Ishikawa (cell line): ENCODE data around the gene ITLN1.

Source experiments
- CEBPB ChIP-seq: IDR thresholded peaks from 2 replicates; pipeline ENCODE4 v1.6.1; 2012
- CREB1 ChIP-seq: IDR thresholded peaks from 2 replicates; pipeline ENCODE4 v1.6.1; 2012; ENCODE audit warnings: low read depth
- EGR1 ChIP-seq: IDR thresholded peaks from 2 replicates; pipeline ENCODE4 v1.6.1; 2012
- EP300 ChIP-seq: IDR thresholded peaks from 2 replicates; pipeline ENCODE4 v1.6.1; 2012; ENCODE audit warnings: borderline replicate concordance
- FOXM1 ChIP-seq: IDR thresholded peaks from 2 replicates; pipeline ENCODE4 v1.6.1; 2012; ENCODE audit warnings: low read depth, borderline replicate concordance
- MAX ChIP-seq: IDR thresholded peaks from 2 replicates; pipeline ENCODE4 v1.6.1; 2012
- NFIC ChIP-seq: IDR thresholded peaks from 2 replicates; pipeline ENCODE4 v1.6.1; 2012
- RAD21 ChIP-seq: IDR thresholded peaks from 2 replicates; pipeline ENCODE4 v1.6.1; 2012; ENCODE audit warnings: low read depth
- REST ChIP-seq: IDR thresholded peaks from 2 replicates; pipeline ENCODE4 v1.6.1; 2012; ENCODE audit warnings: low read depth, mild to moderate bottlenecking
- TAF1 ChIP-seq: IDR thresholded peaks from 2 replicates; pipeline ENCODE4 v1.6.1; 2012; ENCODE audit warnings: low read depth, mild to moderate bottlenecking
- TCF12 ChIP-seq: IDR thresholded peaks from 2 replicates; pipeline ENCODE4 v1.6.1; 2012; ENCODE audit warnings: low read depth
- TEAD4 ChIP-seq: IDR thresholded peaks from 2 replicates; pipeline ENCODE4 v1.6.1; 2012
- USF1 ChIP-seq: IDR thresholded peaks from 2 replicates; pipeline ENCODE4 v1.6.1; 2012
- YY1 ChIP-seq: IDR thresholded peaks from 2 replicates; pipeline ENCODE4 v1.6.1; 2012; ENCODE audit warnings: low read depth
- ZBTB7A ChIP-seq: IDR thresholded peaks from 2 replicates; pipeline ENCODE4 v1.6.1; 2012; ENCODE audit warnings: low read depth

ITLN1 gene

DNA sequence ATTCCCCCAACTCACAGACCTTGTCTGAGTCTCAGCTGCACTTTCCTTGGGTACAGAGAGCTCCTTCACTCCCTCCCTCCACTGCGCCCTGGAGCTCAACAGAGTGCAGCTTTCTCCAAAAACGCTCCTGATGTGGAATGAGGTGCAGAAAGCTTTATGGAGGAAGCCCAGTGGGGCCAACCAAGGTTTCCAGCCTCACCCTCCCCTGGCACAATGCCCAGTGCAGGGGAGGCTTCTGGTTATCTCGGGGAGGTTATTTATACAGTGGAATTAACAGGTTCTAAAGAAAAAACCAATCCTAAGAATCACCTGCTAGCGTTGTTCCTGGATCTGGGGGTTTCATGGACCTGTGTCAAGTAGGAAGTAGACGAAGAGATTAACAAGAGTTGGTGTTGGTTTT is at the start of gene ITLN1:
Gene ITLN1, minus strand, starts transcription at position 139 of the 400 bp plus-strand sequence. CDS start 303 bp downstream, outside the sequence.
- no peak for TF ChIP-seq USF1
- TF ChIP-seq REST: no peak
- TF ChIP-seq NFIC: no peak
- no peak for TF ChIP-seq FOXM1
- no peak for TF ChIP-seq EP300
- no peak for TF ChIP-seq CREB1
- TF ChIP-seq TCF12: no peak
- TF ChIP-seq MAX: no peak
- TF ChIP-seq ZBTB7A: no peak
- TF ChIP-seq YY1: no peak
- TF ChIP-seq EGR1: no peak
- TF ChIP-seq CEBPB: no peak
- no peak for TF ChIP-seq TEAD4
- no peak for TF ChIP-seq RAD21
- TF ChIP-seq TAF1: no peak

DNA sequence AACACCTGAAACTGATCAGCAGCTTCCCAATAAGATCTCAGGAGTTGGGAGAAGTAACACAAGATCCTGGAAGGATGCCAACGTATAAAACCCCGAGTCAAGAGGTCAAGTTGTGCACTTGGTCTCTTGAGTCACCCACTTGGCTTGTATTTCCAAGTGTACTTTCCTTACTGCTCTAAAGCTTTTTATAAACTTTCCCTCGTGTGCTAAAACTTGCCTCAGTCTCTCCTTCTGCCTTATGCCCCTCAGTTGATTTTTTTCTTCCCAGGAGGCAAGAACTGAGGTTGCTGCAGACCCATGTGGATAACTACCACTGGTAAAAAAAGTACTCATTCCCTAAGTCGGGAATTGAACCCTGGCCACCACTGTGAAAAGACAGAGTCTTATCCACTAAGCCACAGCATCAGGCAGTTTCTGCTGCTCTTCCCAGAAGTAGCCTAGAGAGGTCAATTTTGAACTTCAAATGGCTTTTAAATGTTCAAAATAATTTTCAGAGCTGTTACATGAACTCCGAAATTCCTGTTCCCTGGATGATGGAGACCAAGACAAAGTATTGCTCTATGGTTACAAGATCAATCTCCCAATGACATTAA is 40.8 kb upstream of the ITLN1 start:
- no peak for TF ChIP-seq NFIC
- TF ChIP-seq ZBTB7A: no peak
- no peak for TF ChIP-seq EP300
- no peak for TF ChIP-seq REST
- TF ChIP-seq YY1: no peak
- TF ChIP-seq MAX: no peak
- TF ChIP-seq FOXM1: no peak
- TF ChIP-seq CREB1: no peak
- no peak for TF ChIP-seq TCF12

GRCh38 chr1:160924791-160925651 is 40.0 kb upstream of the ITLN1 start:
- TF ChIP-seq EGR1: no peak
- TF ChIP-seq CEBPB: no peak
- no peak for TF ChIP-seq REST
- no peak for TF ChIP-seq TEAD4
- TF ChIP-seq MAX: no peak
- TF ChIP-seq EP300: no peak
- TF ChIP-seq FOXM1: no peak
- no peak for TF ChIP-seq USF1
- TF ChIP-seq CREB1: no peak
- TF ChIP-seq ZBTB7A: no peak
- TF ChIP-seq TAF1: no peak
- TF ChIP-seq RAD21: no peak
- no peak for TF ChIP-seq TCF12
- TF ChIP-seq YY1: no peak
- no peak for TF ChIP-seq NFIC

DNA sequence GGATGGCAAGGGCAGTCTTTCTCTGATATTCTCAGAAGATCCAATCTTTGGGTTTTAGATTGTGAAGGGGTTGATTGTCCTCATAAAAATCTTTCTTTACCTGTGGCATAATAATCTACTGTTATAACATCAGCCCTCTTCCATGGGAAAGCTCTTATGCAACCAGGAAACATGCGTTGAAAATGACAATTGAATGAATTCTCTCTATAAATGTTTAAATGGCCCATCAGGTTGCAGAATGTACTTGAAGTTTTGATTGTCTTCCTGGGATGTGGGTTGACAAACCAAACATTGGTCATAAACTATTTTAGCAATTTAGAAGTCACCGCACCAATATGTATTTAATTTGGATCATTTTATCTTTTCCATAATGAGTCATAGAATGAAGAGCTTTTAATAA is 31.7 kb upstream of the ITLN1 start:
- TF ChIP-seq ZBTB7A (no peak), EGR1 (no peak), CREB1 (no peak), TAF1 (no peak), EP300 (no peak), CEBPB (no peak), FOXM1 (no peak), TEAD4 (no peak), MAX (no peak), RAD21 (no peak), USF1 (no peak), YY1 (no peak), REST (no peak)
